ENCODE results near the gene TEX48.

GRCh38 chr9:114691956-114692295 lies 9.9 kb upstream of the TEX48 start:
- TF ChIP-seq CTCF (conservative IDR thresholded peaks at IDR 0.05; ENCODE audit: low read depth, low read length) = no peak
- TF ChIP-seq EZH2 (IDR thresholded peaks at IDR 0.05; ENCODE audit: low read length, unreplicated experiment) = no peak
- no peak for TF ChIP-seq EZH2phosphoT487 (IDR thresholded peaks at IDR 0.05; ENCODE audit: borderline replicate concordance, low read length)

Data from PC-3 (cell line).